Gastrocnemius medialis (tissue), 4 donors: ENCODE results near the gene NFE2L3.

Source experiments
- CTCF ChIP-seq, 5 experiments: fragments of 450-650 bp in 3 of 5; fragments of 200-600 bp in 2 of 5; sonication (generic) in 2 of 5; IDR thresholded peaks in 4 of 5; conservative IDR thresholded peaks in 1 of 5; 1 replicate in 4 of 5; 2 replicates in 1 of 5; pipeline ENCODE4 v1.5.1; 2016 to 2019; ENCODE audit warnings: antibody characterized with exemption in 5 of 5, mild to moderate bottlenecking in 3 of 5, moderate library complexity in 3 of 5
- POLR2A ChIP-seq, 2 donors: fragments of 450-650 bp; IDR thresholded peaks; one replicate each; pipeline ENCODE4 v1.6.1; 2017; ENCODE audit warnings: antibody characterized with exemption in 2 of 2, mild to moderate bottlenecking in 2 of 2, moderate library complexity in 2 of 2

- TF ChIP-seq CTCF (IDR thresholded peaks at IDR 0.05 in 4 of 5, conservative IDR thresholded peaks at IDR 0.05 in 1 of 5) (no peak), POLR2A (IDR thresholded peaks at IDR 0.05) (no peak)
Measured at GRCh38 chr7:26171601-26172000, 19.6 kb downstream of the NFE2L3 start.
